Measurements from ENCODE around the gene SCNN1A.

GRCh38 chr12:6360578-6361490 lies 14.5 kb downstream of the SCNN1A start:
- TF ChIP-seq, protein P1, sequence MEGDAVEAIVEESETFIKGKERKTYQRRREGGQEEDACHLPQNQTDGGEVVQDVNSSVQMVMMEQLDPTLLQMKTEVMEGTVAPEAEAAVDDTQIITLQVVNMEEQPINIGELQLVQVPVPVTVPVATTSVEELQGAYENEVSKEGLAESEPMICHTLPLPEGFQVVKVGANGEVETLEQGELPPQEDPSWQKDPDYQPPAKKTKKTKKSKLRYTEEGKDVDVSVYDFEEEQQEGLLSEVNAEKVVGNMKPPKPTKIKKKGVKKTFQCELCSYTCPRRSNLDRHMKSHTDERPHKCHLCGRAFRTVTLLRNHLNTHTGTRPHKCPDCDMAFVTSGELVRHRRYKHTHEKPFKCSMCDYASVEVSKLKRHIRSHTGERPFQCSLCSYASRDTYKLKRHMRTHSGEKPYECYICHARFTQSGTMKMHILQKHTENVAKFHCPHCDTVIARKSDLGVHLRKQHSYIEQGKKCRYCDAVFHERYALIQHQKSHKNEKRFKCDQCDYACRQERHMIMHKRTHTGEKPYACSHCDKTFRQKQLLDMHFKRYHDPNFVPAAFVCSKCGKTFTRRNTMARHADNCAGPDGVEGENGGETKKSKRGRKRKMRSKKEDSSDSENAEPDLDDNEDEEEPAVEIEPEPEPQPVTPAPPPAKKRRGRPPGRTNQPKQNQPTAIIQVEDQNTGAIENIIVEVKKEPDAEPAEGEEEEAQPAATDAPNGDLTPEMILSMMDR (conservative IDR thresholded peaks at IDR 0.05; ENCODE audit: low read length): no peak
- TF ChIP-seq EZH2phosphoT487 (IDR thresholded peaks at IDR 0.05; ENCODE audit: borderline replicate concordance, low read depth, low read length): no peak
